Urothelium cell line (cell line): Measurements from ENCODE around the gene AGBL5.
"Not testable (repeated sequence)": the region's sequence is repeated elsewhere in the genome, so short reads cannot be mapped to it uniquely, and the experiment has no call there.

Experiments
- DNase-seq: peaks from one replicate; pipeline ENCODE4 v3.0.0; 2011; ENCODE audit warnings: low spot score, mixed read lengths
- FAIRE-seq: peaks from 2 replicates; lab custom pipeline; 2011; peaks lifted over from hg19 to GRCh38; lab: Jason Lieb, UNC

AGBL5 gene

DNA sequence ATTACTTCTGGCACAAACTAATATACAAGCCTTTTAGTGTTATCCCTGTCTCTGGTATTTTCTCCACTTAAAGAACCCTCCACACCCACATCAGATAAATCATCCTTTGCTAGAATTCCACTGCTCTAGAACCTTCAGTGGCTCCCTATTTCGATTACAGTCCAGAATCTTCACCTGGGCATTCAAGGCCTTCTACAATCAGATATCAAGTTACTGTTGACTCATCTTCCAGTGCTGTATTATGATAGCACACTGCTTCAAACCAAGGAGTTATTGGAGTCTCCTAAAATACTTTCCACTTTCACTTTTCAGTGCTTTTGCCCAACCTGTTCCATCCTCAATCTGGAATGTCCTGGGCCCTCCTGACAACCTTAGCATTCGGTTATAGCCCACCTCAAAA is 64.1 kb downstream of the AGBL5 start:
- no peak for FAIRE-seq
- no peak for DNase-seq

DNA sequence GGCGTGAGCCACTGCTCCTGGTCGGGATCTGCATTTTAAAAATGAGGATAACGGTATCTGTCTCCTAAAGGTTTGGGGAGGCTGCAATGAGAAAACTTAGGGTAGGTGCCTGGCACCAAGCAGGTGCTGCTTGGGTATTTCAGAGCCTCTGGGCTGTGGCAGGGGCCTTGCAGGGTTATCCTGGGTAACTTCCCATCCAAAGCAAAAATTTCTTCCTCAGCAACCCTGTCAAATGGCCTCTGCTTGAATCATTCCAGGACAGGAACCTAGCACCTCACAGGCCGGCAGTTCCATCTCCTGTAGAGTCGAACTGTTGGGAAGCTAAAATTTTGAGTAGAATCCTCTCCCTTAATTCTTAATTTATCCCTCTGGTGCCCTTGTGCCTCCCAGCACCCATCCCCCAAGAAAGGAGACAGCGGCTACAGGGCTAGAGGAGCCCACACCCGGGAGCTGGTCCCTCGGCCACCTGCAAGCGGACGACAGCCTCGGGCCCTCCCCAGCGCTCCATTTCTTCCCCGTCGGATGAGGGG is 66.6 kb downstream of the AGBL5 start:
- FAIRE-seq (no peak), DNase-seq (no peak)

DNA sequence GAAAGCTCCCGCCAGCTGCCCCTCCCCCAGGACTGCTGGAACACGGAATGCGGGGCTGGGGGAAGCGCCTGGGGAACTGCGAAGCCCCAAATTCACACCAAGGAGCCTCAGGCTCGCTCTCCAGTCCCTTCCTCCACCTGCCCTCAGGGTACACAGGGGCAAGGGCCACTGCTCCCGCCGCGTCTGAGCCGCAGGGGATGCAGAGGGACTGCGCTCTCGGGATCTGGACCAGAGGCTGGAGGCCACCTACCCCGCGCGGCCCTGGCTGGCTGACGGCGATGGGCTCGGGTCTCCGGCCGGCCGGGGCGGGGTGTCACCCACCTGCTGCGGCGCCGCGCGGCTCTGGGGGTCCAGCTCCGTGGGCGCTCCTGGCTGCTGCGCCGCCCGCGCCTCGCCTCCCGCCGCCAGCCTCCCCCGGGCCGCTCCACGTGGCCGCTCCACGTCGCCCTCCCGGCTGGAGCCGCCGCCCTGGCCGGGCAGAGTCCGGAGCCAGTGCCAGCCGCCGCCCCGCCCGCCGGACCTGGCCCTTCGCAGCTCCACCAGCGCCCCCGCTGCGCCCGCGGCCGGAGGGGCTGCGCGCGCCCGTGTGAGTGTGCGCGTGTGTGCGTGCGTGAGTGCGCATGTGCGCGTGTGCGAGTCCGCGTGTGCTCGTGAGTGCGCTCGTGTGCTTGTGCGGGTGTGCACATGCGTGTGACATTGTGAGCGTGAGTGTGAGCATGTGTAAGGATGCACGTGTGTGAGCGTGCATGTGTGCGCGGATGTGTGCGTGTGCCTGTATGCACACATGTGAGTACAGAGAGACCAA is 67.3 kb downstream of the AGBL5 start, which contains the start of gene CGREF1:
TSS of gene CGREF1 (minus strand) at position 604 of the 805 bp plus-strand sequence. CDS start 14,762 bp downstream, outside the sequence.
- DNase-seq: peak; percentile 59
- peak; percentile 93 for FAIRE-seq

DNA sequence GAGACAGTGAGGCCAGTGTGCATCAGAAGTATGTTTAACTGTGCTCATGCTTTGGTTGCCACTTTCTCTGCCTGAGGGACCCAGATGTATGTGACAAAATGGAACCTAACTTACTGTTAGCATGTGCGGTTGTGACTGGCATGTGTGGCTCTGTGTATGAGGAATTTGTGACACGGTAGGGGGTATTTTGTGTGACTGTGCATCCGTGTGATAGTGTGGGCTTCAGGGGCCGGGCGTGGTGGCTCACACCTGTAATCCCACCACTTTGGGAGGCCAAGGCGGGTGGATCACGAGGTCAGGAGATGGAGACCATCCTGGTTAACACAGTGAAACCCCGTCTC is 67.8 kb downstream of the AGBL5 start:
- not testable (repeated sequence) for DNase-seq, FAIRE-seq
